Measurements from ENCODE around the gene TRPV2. TPM values are rescaled to one million over a fixed set of nuclear protein-coding genes. Genes with fewer than 3 reads are reported as not detected.

The TRPV2 gene
- polyA plus RNA-seq, 2 donors = 2.7 to 2.8 TPM

GRCh38 chr17:16462070-16462864 is 46.9 kb downstream of the TRPV2 start:
- H3K27ac ChIP-seq (ENCODE audit: low read depth in 2 of 2, low read length in 1 of 2) = no peak overlapping the region
- 83 to 92% methylated on average over 20 of the region's 20 CpGs for WGBS, 2 donors
- peaks cover 0 to 3% of the 10 kb centered on the region in 2 donors for H3K4me1 ChIP-seq (ENCODE audit: control insufficient read depth in 2 of 2, insufficient read depth in 2 of 2, low read length in 1 of 2)

GRCh38 chr17:16463358-16464302 is 48.3 kb downstream of the TRPV2 start:
- H3K4me3 ChIP-seq (ENCODE audit: low read depth in 1 of 2, low read length in 2 of 2) = no peak overlapping the region
- H3K36me3 ChIP-seq (ENCODE audit: control insufficient read depth in 2 of 2, insufficient read depth in 2 of 2, low read length in 1 of 2) = no peaks in the 10 kb centered on the region
- no peak overlapping the region for H3K27ac ChIP-seq (ENCODE audit: low read depth in 2 of 2, low read length in 1 of 2)
- no peaks in the 10 kb centered on the region for H3K27me3 ChIP-seq (ENCODE audit: control insufficient read depth in 1 of 2, insufficient read depth in 2 of 2, low read length in 2 of 2)
- WGBS, 2 donors = 60 to 72% methylated on average over 13 of the region's 13 CpGs
- H3K4me1 ChIP-seq (ENCODE audit: control insufficient read depth in 2 of 2, insufficient read depth in 2 of 2, low read length in 1 of 2) = peaks cover 0 to 3% of the 10 kb centered on the region in 2 donors
- H3K9me3 ChIP-seq (ENCODE audit: control insufficient read depth in 2 of 2, insufficient read depth in 1 of 2, low read depth in 1 of 2, low read length in 1 of 2) = no peaks in the 10 kb centered on the region

More at GRCh38 chr17:16462070-16462864, 46.9 kb downstream of the TRPV2 start:
- Histone ChIP-seq H3K4me3 (ENCODE audit: low read depth in 1 of 2, low read length in 2 of 2) (no peak overlapping the region), H3K36me3 (ENCODE audit: control insufficient read depth in 2 of 2, insufficient read depth in 2 of 2, low read length in 1 of 2) (no peaks in the 10 kb centered on the region), H3K9me3 (ENCODE audit: control insufficient read depth in 2 of 2, insufficient read depth in 1 of 2, low read depth in 1 of 2, low read length in 1 of 2) (no peaks in the 10 kb centered on the region), H3K27me3 (ENCODE audit: control insufficient read depth in 1 of 2, insufficient read depth in 2 of 2, low read length in 2 of 2) (no peaks in the 10 kb centered on the region)

GRCh38 chr17:16464303-16465051 is 49.1 kb downstream of the TRPV2 start:
- WGBS, 2 donors = 79 to 84% methylated on average over 12 of the region's 12 CpGs
- H3K4me1 ChIP-seq (ENCODE audit: control insufficient read depth in 2 of 2, insufficient read depth in 2 of 2, low read length in 1 of 2) = peaks cover 0 to 3% of the 10 kb centered on the region in 2 donors
- H3K9me3 ChIP-seq (ENCODE audit: control insufficient read depth in 2 of 2, insufficient read depth in 1 of 2, low read depth in 1 of 2, low read length in 1 of 2) = no peaks in the 10 kb centered on the region
- H3K36me3 ChIP-seq (ENCODE audit: control insufficient read depth in 2 of 2, insufficient read depth in 2 of 2, low read length in 1 of 2) = no peaks in the 10 kb centered on the region
- H3K27me3 ChIP-seq (ENCODE audit: control insufficient read depth in 1 of 2, insufficient read depth in 2 of 2, low read length in 2 of 2) = no peaks in the 10 kb centered on the region
- no peak overlapping the region for H3K27ac ChIP-seq (ENCODE audit: low read depth in 2 of 2, low read length in 1 of 2)
- H3K4me3 ChIP-seq (ENCODE audit: low read depth in 1 of 2, low read length in 2 of 2) = no peak overlapping the region

- Histone ChIP-seq H3K27me3 (ENCODE audit: control insufficient read depth in 1 of 2, insufficient read depth in 2 of 2, low read length in 2 of 2) (no peaks in the 10 kb centered on the region), H3K27ac (ENCODE audit: low read depth in 2 of 2, low read length in 1 of 2) (no peak overlapping the region), H3K9me3 (ENCODE audit: control insufficient read depth in 2 of 2, insufficient read depth in 1 of 2, low read depth in 1 of 2, low read length in 1 of 2) (no peaks in the 10 kb centered on the region), H3K4me1 (ENCODE audit: control insufficient read depth in 2 of 2, insufficient read depth in 2 of 2, low read length in 1 of 2) (peaks cover 0 to 3% of the 10 kb centered on the region in 2 donors), H3K36me3 (ENCODE audit: control insufficient read depth in 2 of 2, insufficient read depth in 2 of 2, low read length in 1 of 2) (no peaks in the 10 kb centered on the region), H3K4me3 (ENCODE audit: low read depth in 1 of 2, low read length in 2 of 2) (no peak overlapping the region)
- 78 to 83% methylated on average over 3 of the region's 3 CpGs for WGBS, 2 donors
These were observed 49.6 kb downstream of the TRPV2 start for GRCh38 chr17:16465052-16465312.

GRCh38 chr17:16465861-16466338 is 50.5 kb downstream of the TRPV2 start:
- H3K36me3 ChIP-seq (ENCODE audit: control insufficient read depth in 2 of 2, insufficient read depth in 2 of 2, low read length in 1 of 2) = no peaks in the 10 kb centered on the region
- WGBS, 2 donors = 68% methylated on average over 4 of the region's 4 CpGs

GRCh38 chr17:16466407-16466806 is 51.0 kb downstream of the TRPV2 start:
- H3K27me3 ChIP-seq (ENCODE audit: control insufficient read depth in 1 of 2, insufficient read depth in 2 of 2, low read length in 2 of 2) = no peaks in the 10 kb centered on the region
- no peak overlapping the region for H3K27ac ChIP-seq (ENCODE audit: low read depth in 2 of 2, low read length in 1 of 2)
- peaks cover 0 to 3% of the 10 kb centered on the region in 2 donors for H3K4me1 ChIP-seq (ENCODE audit: control insufficient read depth in 2 of 2, insufficient read depth in 2 of 2, low read length in 1 of 2)
- H3K36me3 ChIP-seq (ENCODE audit: control insufficient read depth in 2 of 2, insufficient read depth in 2 of 2, low read length in 1 of 2) = no peaks in the 10 kb centered on the region
- no peak overlapping the region for H3K4me3 ChIP-seq (ENCODE audit: low read depth in 1 of 2, low read length in 2 of 2)
- no peaks in the 10 kb centered on the region for H3K9me3 ChIP-seq (ENCODE audit: control insufficient read depth in 2 of 2, insufficient read depth in 1 of 2, low read depth in 1 of 2, low read length in 1 of 2)
- WGBS, 2 donors = 71 to 79% methylated on average over 9 of the region's 9 CpGs

More at GRCh38 chr17:16465861-16466338, 50.5 kb downstream of the TRPV2 start:
- H3K27me3 ChIP-seq (ENCODE audit: control insufficient read depth in 1 of 2, insufficient read depth in 2 of 2, low read length in 2 of 2) = no peaks in the 10 kb centered on the region
- no peak overlapping the region for H3K4me3 ChIP-seq (ENCODE audit: low read depth in 1 of 2, low read length in 2 of 2)
- H3K27ac ChIP-seq (ENCODE audit: low read depth in 2 of 2, low read length in 1 of 2) = no peak overlapping the region
- H3K9me3 ChIP-seq (ENCODE audit: control insufficient read depth in 2 of 2, insufficient read depth in 1 of 2, low read depth in 1 of 2, low read length in 1 of 2) = no peaks in the 10 kb centered on the region
- peaks cover 0 to 3% of the 10 kb centered on the region in 2 donors for H3K4me1 ChIP-seq (ENCODE audit: control insufficient read depth in 2 of 2, insufficient read depth in 2 of 2, low read length in 1 of 2)

GRCh38 chr17:16467044-16467443 is 51.7 kb downstream of the TRPV2 start:
- 89 to 93% methylated on average over 6 of the region's 6 CpGs for WGBS, 2 donors
- no peak overlapping the region for H3K27ac ChIP-seq (ENCODE audit: low read depth in 2 of 2, low read length in 1 of 2)
- H3K9me3 ChIP-seq (ENCODE audit: control insufficient read depth in 2 of 2, insufficient read depth in 1 of 2, low read depth in 1 of 2, low read length in 1 of 2) = no peaks in the 10 kb centered on the region
- no peaks in the 10 kb centered on the region for H3K36me3 ChIP-seq (ENCODE audit: control insufficient read depth in 2 of 2, insufficient read depth in 2 of 2, low read length in 1 of 2)
- no peak overlapping the region for H3K4me3 ChIP-seq (ENCODE audit: low read depth in 1 of 2, low read length in 2 of 2)
- peaks cover 0 to 3% of the 10 kb centered on the region in 2 donors for H3K4me1 ChIP-seq (ENCODE audit: control insufficient read depth in 2 of 2, insufficient read depth in 2 of 2, low read length in 1 of 2)
- H3K27me3 ChIP-seq (ENCODE audit: control insufficient read depth in 1 of 2, insufficient read depth in 2 of 2, low read length in 2 of 2) = no peaks in the 10 kb centered on the region

GRCh38 chr17:16467886-16468285 is 52.5 kb downstream of the TRPV2 start:
- Histone ChIP-seq H3K27ac (ENCODE audit: low read depth in 2 of 2, low read length in 1 of 2) (no peak overlapping the region), H3K4me1 (ENCODE audit: control insufficient read depth in 2 of 2, insufficient read depth in 2 of 2, low read length in 1 of 2) (no peaks in the 10 kb centered on the region)

GRCh38 chr17:16468428-16468992 is 53.1 kb downstream of the TRPV2 start:
- Histone ChIP-seq H3K36me3 (ENCODE audit: control insufficient read depth in 2 of 2, insufficient read depth in 2 of 2, low read length in 1 of 2) (no peaks in the 10 kb centered on the region), H3K27ac (ENCODE audit: low read depth in 2 of 2, low read length in 1 of 2) (no peak overlapping the region), H3K4me3 (ENCODE audit: low read depth in 1 of 2, low read length in 2 of 2) (no peak overlapping the region), H3K27me3 (ENCODE audit: control insufficient read depth in 1 of 2, insufficient read depth in 2 of 2, low read length in 2 of 2) (no peaks in the 10 kb centered on the region), H3K9me3 (ENCODE audit: control insufficient read depth in 2 of 2, insufficient read depth in 1 of 2, low read depth in 1 of 2, low read length in 1 of 2) (no peaks in the 10 kb centered on the region), H3K4me1 (ENCODE audit: control insufficient read depth in 2 of 2, insufficient read depth in 2 of 2, low read length in 1 of 2) (no peaks in the 10 kb centered on the region)
- WGBS, 2 donors = 81 to 86% methylated on average over 4 of the region's 4 CpGs

More at GRCh38 chr17:16467886-16468285, 52.5 kb downstream of the TRPV2 start:
- Histone ChIP-seq H3K4me3 (ENCODE audit: low read depth in 1 of 2, low read length in 2 of 2) (no peak overlapping the region), H3K27me3 (ENCODE audit: control insufficient read depth in 1 of 2, insufficient read depth in 2 of 2, low read length in 2 of 2) (no peaks in the 10 kb centered on the region), H3K36me3 (ENCODE audit: control insufficient read depth in 2 of 2, insufficient read depth in 2 of 2, low read length in 1 of 2) (no peaks in the 10 kb centered on the region), H3K9me3 (ENCODE audit: control insufficient read depth in 2 of 2, insufficient read depth in 1 of 2, low read depth in 1 of 2, low read length in 1 of 2) (no peaks in the 10 kb centered on the region)
- whole genome bisulfite sequencing, 2 donors = 80 to 81% methylated on average over 3 of the region's 3 CpGs
